ENCODE data around the gene LEP.

Gene LEP

DNA sequence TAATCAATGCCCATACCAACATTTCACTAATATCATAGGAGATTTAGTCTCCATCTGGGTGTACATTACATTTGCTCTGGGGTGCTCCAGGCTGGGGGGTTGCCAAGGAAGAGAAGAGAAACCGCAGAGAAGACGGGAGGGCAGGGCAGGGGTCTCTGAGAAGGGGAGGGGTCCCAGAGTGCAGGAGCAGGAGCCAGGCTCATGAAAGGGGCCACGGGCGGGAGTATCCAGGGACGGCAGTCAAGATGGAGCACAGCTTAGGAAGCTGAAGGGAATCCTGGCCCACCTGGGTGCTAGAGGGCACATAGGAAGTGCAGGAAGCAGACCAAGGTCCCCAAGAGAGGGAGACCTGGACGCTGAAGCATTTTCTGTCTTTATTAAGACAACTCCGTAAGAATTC, 2.2 kb downstream of the LEP start:
- Mint-ChIP-seq H3K4me1 (peaks cover 6% of the 10 kb centered on the region), H3K4me3 (no peak overlapping the region)
- no peak for TF ChIP-seq CTCF (IDR thresholded peaks at IDR 0.05; ENCODE audit: unreplicated experiment in 3 of 3)

GRCh38 chr7:128244861-128245260, 3.8 kb downstream of the LEP start:
- H3K27ac Mint-ChIP-seq, result no peak overlapping the region
- peaks cover 8% of the 10 kb centered on the region for H3K27me3 Mint-ChIP-seq (ENCODE audit: low read depth)
- peaks cover 3% of the 10 kb centered on the region for H3K9me3 Mint-ChIP-seq
- H3K4me1 Mint-ChIP-seq, result peaks cover 6% of the 10 kb centered on the region
- TF ChIP-seq CTCF (IDR thresholded peaks at IDR 0.05; ENCODE audit: unreplicated experiment in 3 of 3), result no peak
- no peaks in the 10 kb centered on the region for H3K36me3 Mint-ChIP-seq (ENCODE audit: low read depth)
- H3K4me3 Mint-ChIP-seq, result no peak overlapping the region

More for the DNA sequence above, 2.2 kb downstream of the LEP start:
- H3K9me3 Mint-ChIP-seq, result peaks cover 17% of the 10 kb centered on the region
- H3K27ac Mint-ChIP-seq, result no peak overlapping the region
- peaks cover 8% of the 10 kb centered on the region for H3K27me3 Mint-ChIP-seq (ENCODE audit: low read depth)
- H3K36me3 Mint-ChIP-seq (ENCODE audit: low read depth), result no peaks in the 10 kb centered on the region

DNA sequence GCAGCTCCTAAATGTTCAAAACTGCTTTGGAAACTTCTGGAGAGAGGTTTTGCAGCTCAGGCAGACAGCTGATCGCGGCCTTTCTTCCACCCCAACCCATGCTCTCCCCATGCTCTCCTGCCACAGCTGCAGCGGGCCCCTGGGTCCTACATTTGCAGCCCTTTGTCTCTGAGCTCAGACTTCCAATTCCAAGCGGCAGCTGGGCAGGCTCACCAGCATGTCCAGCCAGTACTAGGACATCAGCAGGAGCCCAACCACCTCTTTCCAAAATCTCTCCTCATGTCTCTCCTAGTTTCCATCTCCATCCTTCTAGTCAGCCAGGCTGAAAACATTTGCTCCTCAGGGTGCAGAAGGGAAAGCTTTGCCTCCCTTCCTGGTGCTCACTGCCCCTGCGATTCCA, 6.0 kb downstream of the LEP start:
- Mint-ChIP-seq H3K4me3 (no peak overlapping the region), H3K36me3 (ENCODE audit: low read depth) (no peaks in the 10 kb centered on the region), H3K9me3 (no peaks in the 10 kb centered on the region), H3K27ac (no peak overlapping the region), H3K4me1 (peaks cover 6% of the 10 kb centered on the region), H3K27me3 (ENCODE audit: low read depth) (peaks cover 13% of the 10 kb centered on the region)
- TF ChIP-seq CTCF (IDR thresholded peaks at IDR 0.05; ENCODE audit: unreplicated experiment in 3 of 3), result no peak

DNA sequence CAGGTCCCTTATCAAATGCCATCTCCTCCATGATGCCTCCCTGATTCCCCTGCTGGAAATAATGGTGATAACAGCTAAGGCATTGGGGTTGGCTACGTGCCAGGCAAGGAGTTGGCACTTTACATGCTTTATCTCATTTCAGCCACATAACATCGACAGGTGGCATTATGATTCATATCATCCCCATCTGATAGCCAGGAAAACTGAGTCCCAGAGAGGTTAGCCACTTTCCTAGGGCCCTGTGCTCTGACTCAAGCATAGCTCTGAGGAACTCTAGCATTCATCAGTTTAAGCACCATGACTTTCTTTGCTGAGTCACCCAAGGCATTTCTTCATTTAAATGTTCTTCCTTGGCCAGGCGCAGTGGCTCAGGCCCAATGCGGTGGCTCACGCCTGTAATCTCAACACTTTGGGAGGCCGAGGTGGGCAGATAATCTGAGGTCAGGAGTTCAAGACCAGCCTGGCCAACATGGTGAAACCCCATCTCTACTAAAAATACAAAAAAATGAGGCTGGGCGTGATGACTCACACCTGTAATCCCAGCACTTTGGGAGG, 6.6 kb downstream of the LEP start:
- Mint-ChIP-seq H3K4me3 (no peak overlapping the region), H3K9me3 (no peaks in the 10 kb centered on the region), H3K36me3 (ENCODE audit: low read depth) (no peaks in the 10 kb centered on the region), H3K27me3 (ENCODE audit: low read depth) (peaks cover 11% of the 10 kb centered on the region), H3K4me1 (peaks cover 6% of the 10 kb centered on the region), H3K27ac (no peak overlapping the region)
- TF ChIP-seq CTCF (IDR thresholded peaks at IDR 0.05; ENCODE audit: unreplicated experiment in 3 of 3), result no peak

GRCh38 chr7:128251337-128251736, 10.3 kb downstream of the LEP start:
- no peak for TF ChIP-seq CTCF (IDR thresholded peaks at IDR 0.05; ENCODE audit: unreplicated experiment in 3 of 3)

GRCh38 chr7:128253701-128254100, 12.6 kb downstream of the LEP start:
- H3K4me1 Mint-ChIP-seq, result peaks cover 5% of the 10 kb centered on the region
- peaks cover 3% of the 10 kb centered on the region for H3K9me3 Mint-ChIP-seq
- no peak overlapping the region for H3K27ac Mint-ChIP-seq
- no peak for TF ChIP-seq CTCF (IDR thresholded peaks at IDR 0.05; ENCODE audit: unreplicated experiment in 3 of 3)
- no peaks in the 10 kb centered on the region for H3K36me3 Mint-ChIP-seq (ENCODE audit: low read depth)
- H3K4me3 Mint-ChIP-seq, result no peak overlapping the region
- H3K27me3 Mint-ChIP-seq (ENCODE audit: low read depth), result peaks cover 6% of the 10 kb centered on the region

More at GRCh38 chr7:128251337-128251736, 10.3 kb downstream of the LEP start:
- Mint-ChIP-seq H3K4me1 (peaks cover 6% of the 10 kb centered on the region), H3K27me3 (ENCODE audit: low read depth) (peaks cover 6% of the 10 kb centered on the region), H3K4me3 (no peak overlapping the region), H3K36me3 (ENCODE audit: low read depth) (no peaks in the 10 kb centered on the region), H3K27ac (no peak overlapping the region), H3K9me3 (no peaks in the 10 kb centered on the region)
